GM21723 (cell line): ENCODE results near the gene MARCHF11.

ENCODE experiments used
- ATAC-seq: cut with Tn5 transposase; IDR thresholded peaks from one replicate; pipeline ENCODE4 v1.9.1; 2021; ENCODE audit warnings: mild to moderate bottlenecking, moderate library complexity; ENCODE audit not compliant: unreplicated experiment

Gene MARCHF11

GRCh38 chr5:16179511-16179935 is at the start of gene MARCHF11:
Gene MARCHF11, minus strand, starts transcription at chr5:16179791. Its CDS starts 216 bp downstream, at chr5:16179575.
- ATAC-seq: no peak

- no peak for ATAC-seq
These were observed 46.3 kb upstream of the MARCHF11 start for GRCh38 chr5:16225927-16226326.

- ATAC-seq: no peak
These were observed 12.7 kb upstream of the MARCHF11 start for GRCh38 chr5:16192311-16192710.

GRCh38 chr5:16180789-16181082 is 1.1 kb upstream of the MARCHF11 start:
- ATAC-seq: no peak

GRCh38 chr5:16179936-16180788 is 571 bp upstream of the MARCHF11 start:
- no peak for ATAC-seq

- ATAC-seq: peak; percentile 59
These were observed 732 bp downstream of the MARCHF11 start for GRCh38 chr5:16178745-16179372.

- ATAC-seq: no peak
These were observed 10.0 kb downstream of the MARCHF11 start for GRCh38 chr5:16169550-16169949.

GRCh38 chr5:16160706-16161105 is 18.9 kb downstream of the MARCHF11 start:
- peak; percentile 94 for ATAC-seq

- no peak for ATAC-seq
These were observed 20.0 kb downstream of the MARCHF11 start for GRCh38 chr5:16159636-16160035.

- no peak for ATAC-seq
These were observed 23.4 kb downstream of the MARCHF11 start for GRCh38 chr5:16156152-16156551.

- ATAC-seq: no peak
These were observed 26.7 kb downstream of the MARCHF11 start for GRCh38 chr5:16152601-16153568.

- ATAC-seq: no peak
These were observed 30.0 kb downstream of the MARCHF11 start for GRCh38 chr5:16149621-16150020.

- ATAC-seq: no peak
These were observed 32.3 kb downstream of the MARCHF11 start for GRCh38 chr5:16147179-16147900.

- no peak for ATAC-seq
These were observed 35.2 kb downstream of the MARCHF11 start for GRCh38 chr5:16144416-16144815.

- no peak for ATAC-seq
These were observed 36.1 kb downstream of the MARCHF11 start for GRCh38 chr5:16143361-16144049.

- no peak for ATAC-seq
These were observed 38.6 kb downstream of the MARCHF11 start for GRCh38 chr5:16140944-16141343.

GRCh38 chr5:16140417-16140816 is 39.2 kb downstream of the MARCHF11 start:
- no peak for ATAC-seq

GRCh38 chr5:16137177-16137576 is 42.4 kb downstream of the MARCHF11 start:
- ATAC-seq: no peak

GRCh38 chr5:16135506-16135905 is 44.1 kb downstream of the MARCHF11 start:
- no peak for ATAC-seq

- ATAC-seq: no peak
These were observed 44.6 kb downstream of the MARCHF11 start for GRCh38 chr5:16135003-16135402.
